ENCODE data around the gene ARHGEF10L.

The ARHGEF10L gene

GRCh38 chr1:17669866-17670451 is 130.5 kb downstream of the ARHGEF10L start:
- Histone ChIP-seq H3K4me3 (ENCODE audit: low read depth in 1 of 2, low read length in 2 of 2) (no peak overlapping the region), H3K27me3 (ENCODE audit: low read depth, low read length) (no peaks in the 10 kb centered on the region), H3K9me3 (ENCODE audit: control insufficient read depth in 1 of 2, low read length in 2 of 2) (no peaks in the 10 kb centered on the region), H3K27ac (ENCODE audit: low read length) (no peak overlapping the region), H3K36me3 (ENCODE audit: control insufficient read depth in 1 of 2, insufficient read depth in 2 of 2, low read length in 2 of 2) (peaks cover 25 to 34% of the 10 kb centered on the region in 2 donors), H3K4me1 (ENCODE audit: control insufficient read depth in 1 of 2, insufficient read depth in 2 of 2, low read length in 2 of 2) (peaks cover 0 to 22% of the 10 kb centered on the region in 2 donors)

- Histone ChIP-seq H3K27ac (ENCODE audit: low read length) (no peak overlapping the region), H3K36me3 (ENCODE audit: control insufficient read depth in 1 of 2, insufficient read depth in 2 of 2, low read length in 2 of 2) (peaks cover 17 to 26% of the 10 kb centered on the region in 2 donors), H3K4me1 (ENCODE audit: control insufficient read depth in 1 of 2, insufficient read depth in 2 of 2, low read length in 2 of 2) (peaks cover 0 to 22% of the 10 kb centered on the region in 2 donors)
These were observed 131.3 kb downstream of the ARHGEF10L start for GRCh38 chr1:17670587-17671313.

GRCh38 chr1:17671314-17671705 is 131.8 kb downstream of the ARHGEF10L start:
- no peak overlapping the region for H3K27ac ChIP-seq (ENCODE audit: low read length)
- peaks cover 13 to 21% of the 10 kb centered on the region in 2 donors for H3K36me3 ChIP-seq (ENCODE audit: control insufficient read depth in 1 of 2, insufficient read depth in 2 of 2, low read length in 2 of 2)
- H3K4me1 ChIP-seq (ENCODE audit: control insufficient read depth in 1 of 2, insufficient read depth in 2 of 2, low read length in 2 of 2) = peaks cover 0 to 22% of the 10 kb centered on the region in 2 donors

More at GRCh38 chr1:17670587-17671313, 131.3 kb downstream of the ARHGEF10L start:
- Histone ChIP-seq H3K9me3 (ENCODE audit: control insufficient read depth in 1 of 2, low read length in 2 of 2) (no peaks in the 10 kb centered on the region), H3K4me3 (ENCODE audit: low read depth in 1 of 2, low read length in 2 of 2) (no peak overlapping the region), H3K27me3 (ENCODE audit: low read depth, low read length) (no peaks in the 10 kb centered on the region)

GRCh38 chr1:17671741-17672140 is 132.2 kb downstream of the ARHGEF10L start:
- Histone ChIP-seq H3K9me3 (ENCODE audit: control insufficient read depth in 1 of 2, low read length in 2 of 2) (no peaks in the 10 kb centered on the region), H3K36me3 (ENCODE audit: control insufficient read depth in 1 of 2, insufficient read depth in 2 of 2, low read length in 2 of 2) (peaks cover 13 to 21% of the 10 kb centered on the region in 2 donors), H3K27ac (ENCODE audit: low read length) (no peak overlapping the region), H3K4me1 (ENCODE audit: control insufficient read depth in 1 of 2, insufficient read depth in 2 of 2, low read length in 2 of 2) (peaks cover 0 to 22% of the 10 kb centered on the region in 2 donors), H3K4me3 (ENCODE audit: low read depth in 1 of 2, low read length in 2 of 2) (no peak overlapping the region), H3K27me3 (ENCODE audit: low read depth, low read length) (no peaks in the 10 kb centered on the region)

More at GRCh38 chr1:17671314-17671705, 131.8 kb downstream of the ARHGEF10L start:
- H3K27me3 ChIP-seq (ENCODE audit: low read depth, low read length) = no peaks in the 10 kb centered on the region
- no peak overlapping the region for H3K4me3 ChIP-seq (ENCODE audit: low read depth in 1 of 2, low read length in 2 of 2)
- no peaks in the 10 kb centered on the region for H3K9me3 ChIP-seq (ENCODE audit: control insufficient read depth in 1 of 2, low read length in 2 of 2)

- H3K9me3 ChIP-seq (ENCODE audit: control insufficient read depth in 1 of 2, low read length in 2 of 2) = no peaks in the 10 kb centered on the region
- H3K27me3 ChIP-seq (ENCODE audit: low read depth, low read length) = no peaks in the 10 kb centered on the region
- peaks cover 10 to 22% of the 10 kb centered on the region in 2 donors for H3K36me3 ChIP-seq (ENCODE audit: control insufficient read depth in 1 of 2, insufficient read depth in 2 of 2, low read length in 2 of 2)
- no peak overlapping the region for H3K4me3 ChIP-seq (ENCODE audit: low read depth in 1 of 2, low read length in 2 of 2)
- peaks cover 0 to 22% of the 10 kb centered on the region in 2 donors for H3K4me1 ChIP-seq (ENCODE audit: control insufficient read depth in 1 of 2, insufficient read depth in 2 of 2, low read length in 2 of 2)
- no peak overlapping the region for H3K27ac ChIP-seq (ENCODE audit: low read length)
These were observed 132.7 kb downstream of the ARHGEF10L start for GRCh38 chr1:17672226-17672625.

GRCh38 chr1:17673329-17674072 is 134.0 kb downstream of the ARHGEF10L start:
- H3K27ac ChIP-seq (ENCODE audit: low read length) = no peak overlapping the region
- H3K9me3 ChIP-seq (ENCODE audit: control insufficient read depth in 1 of 2, low read length in 2 of 2) = no peaks in the 10 kb centered on the region
- peaks cover 0 to 22% of the 10 kb centered on the region in 2 donors for H3K4me1 ChIP-seq (ENCODE audit: control insufficient read depth in 1 of 2, insufficient read depth in 2 of 2, low read length in 2 of 2)
- peaks cover 3 to 27% of the 10 kb centered on the region in 2 donors for H3K36me3 ChIP-seq (ENCODE audit: control insufficient read depth in 1 of 2, insufficient read depth in 2 of 2, low read length in 2 of 2)
- H3K27me3 ChIP-seq (ENCODE audit: low read depth, low read length) = no peaks in the 10 kb centered on the region
- no peak overlapping the region for H3K4me3 ChIP-seq (ENCODE audit: low read depth in 1 of 2, low read length in 2 of 2)

GRCh38 chr1:17674726-17675500 is 135.4 kb downstream of the ARHGEF10L start:
- Histone ChIP-seq H3K4me1 (ENCODE audit: control insufficient read depth in 1 of 2, insufficient read depth in 2 of 2, low read length in 2 of 2) (peaks cover 0 to 22% of the 10 kb centered on the region in 2 donors), H3K9me3 (ENCODE audit: control insufficient read depth in 1 of 2, low read length in 2 of 2) (no peaks in the 10 kb centered on the region), H3K36me3 (ENCODE audit: control insufficient read depth in 1 of 2, insufficient read depth in 2 of 2, low read length in 2 of 2) (peaks cover 11 to 31% of the 10 kb centered on the region in 2 donors)

GRCh38 chr1:17675744-17676143 is 136.2 kb downstream of the ARHGEF10L start:
- Histone ChIP-seq H3K36me3 (ENCODE audit: control insufficient read depth in 1 of 2, insufficient read depth in 2 of 2, low read length in 2 of 2) (peaks cover 11 to 28% of the 10 kb centered on the region in 2 donors), H3K4me3 (ENCODE audit: low read depth in 1 of 2, low read length in 2 of 2) (no peak overlapping the region), H3K27me3 (ENCODE audit: low read depth, low read length) (no peaks in the 10 kb centered on the region), H3K27ac (ENCODE audit: low read length) (no peak overlapping the region), H3K4me1 (ENCODE audit: control insufficient read depth in 1 of 2, insufficient read depth in 2 of 2, low read length in 2 of 2) (peaks cover 0 to 22% of the 10 kb centered on the region in 2 donors), H3K9me3 (ENCODE audit: control insufficient read depth in 1 of 2, low read length in 2 of 2) (no peaks in the 10 kb centered on the region)

More at GRCh38 chr1:17674726-17675500, 135.4 kb downstream of the ARHGEF10L start:
- no peak overlapping the region for H3K4me3 ChIP-seq (ENCODE audit: low read depth in 1 of 2, low read length in 2 of 2)
- H3K27ac ChIP-seq (ENCODE audit: low read length) = no peak overlapping the region
- no peaks in the 10 kb centered on the region for H3K27me3 ChIP-seq (ENCODE audit: low read depth, low read length)

GRCh38 chr1:17676387-17677060 is 137.0 kb downstream of the ARHGEF10L start:
- H3K27me3 ChIP-seq (ENCODE audit: low read depth, low read length) = no peaks in the 10 kb centered on the region
- H3K4me3 ChIP-seq (ENCODE audit: low read depth in 1 of 2, low read length in 2 of 2) = no peak overlapping the region
- no peaks in the 10 kb centered on the region for H3K9me3 ChIP-seq (ENCODE audit: control insufficient read depth in 1 of 2, low read length in 2 of 2)
- H3K27ac ChIP-seq (ENCODE audit: low read length) = no peak overlapping the region
- peaks cover 15 to 28% of the 10 kb centered on the region in 2 donors for H3K36me3 ChIP-seq (ENCODE audit: control insufficient read depth in 1 of 2, insufficient read depth in 2 of 2, low read length in 2 of 2)
- peaks cover 0 to 16% of the 10 kb centered on the region in 2 donors for H3K4me1 ChIP-seq (ENCODE audit: control insufficient read depth in 1 of 2, insufficient read depth in 2 of 2, low read length in 2 of 2)

GRCh38 chr1:17678011-17678410 is 138.5 kb downstream of the ARHGEF10L start:
- Histone ChIP-seq H3K36me3 (ENCODE audit: control insufficient read depth in 1 of 2, insufficient read depth in 2 of 2, low read length in 2 of 2) (peaks cover 15 to 28% of the 10 kb centered on the region in 2 donors), H3K9me3 (ENCODE audit: control insufficient read depth in 1 of 2, low read length in 2 of 2) (no peaks in the 10 kb centered on the region), H3K4me1 (ENCODE audit: control insufficient read depth in 1 of 2, insufficient read depth in 2 of 2, low read length in 2 of 2) (peaks cover 0 to 3% of the 10 kb centered on the region in 2 donors), H3K27ac (ENCODE audit: low read length) (no peak overlapping the region), H3K4me3 (ENCODE audit: low read depth in 1 of 2, low read length in 2 of 2) (no peak overlapping the region), H3K27me3 (ENCODE audit: low read depth, low read length) (no peaks in the 10 kb centered on the region)

Measured in muscle layer of duodenum (tissue), 2 donors.